ENCODE measurements around the gene WWOX.

WWOX gene

DNA sequence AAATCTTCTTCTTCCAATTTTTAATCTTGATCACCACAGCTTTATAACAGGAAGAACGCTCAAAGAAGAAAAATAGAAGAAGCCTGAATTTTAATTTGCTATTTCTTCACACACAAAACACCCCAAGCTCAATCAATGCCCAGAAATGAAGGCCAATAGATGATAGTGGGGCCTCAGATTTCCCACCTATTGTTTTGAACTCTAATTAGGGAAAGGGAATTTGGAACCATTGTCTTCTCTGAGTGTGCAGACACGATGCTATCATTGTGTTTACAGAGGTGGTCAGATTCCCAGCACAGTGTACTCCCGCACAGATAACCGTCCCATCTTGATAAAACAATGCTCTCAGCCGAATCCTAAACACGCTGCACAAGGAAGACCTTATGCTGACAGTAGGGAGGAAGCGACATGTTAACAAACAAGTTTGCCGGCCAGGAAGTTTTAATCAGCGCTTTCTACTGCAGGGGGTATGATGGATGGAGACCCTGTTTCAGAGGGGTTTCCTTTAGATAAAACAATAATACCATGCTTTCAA, 816.4 kb downstream of the WWOX start:
- H4K20me1 ChIP-seq (ENCODE audit: insufficient read depth), result no peaks in the 10 kb centered on the region
- TF ChIP-seq, protein P1, sequence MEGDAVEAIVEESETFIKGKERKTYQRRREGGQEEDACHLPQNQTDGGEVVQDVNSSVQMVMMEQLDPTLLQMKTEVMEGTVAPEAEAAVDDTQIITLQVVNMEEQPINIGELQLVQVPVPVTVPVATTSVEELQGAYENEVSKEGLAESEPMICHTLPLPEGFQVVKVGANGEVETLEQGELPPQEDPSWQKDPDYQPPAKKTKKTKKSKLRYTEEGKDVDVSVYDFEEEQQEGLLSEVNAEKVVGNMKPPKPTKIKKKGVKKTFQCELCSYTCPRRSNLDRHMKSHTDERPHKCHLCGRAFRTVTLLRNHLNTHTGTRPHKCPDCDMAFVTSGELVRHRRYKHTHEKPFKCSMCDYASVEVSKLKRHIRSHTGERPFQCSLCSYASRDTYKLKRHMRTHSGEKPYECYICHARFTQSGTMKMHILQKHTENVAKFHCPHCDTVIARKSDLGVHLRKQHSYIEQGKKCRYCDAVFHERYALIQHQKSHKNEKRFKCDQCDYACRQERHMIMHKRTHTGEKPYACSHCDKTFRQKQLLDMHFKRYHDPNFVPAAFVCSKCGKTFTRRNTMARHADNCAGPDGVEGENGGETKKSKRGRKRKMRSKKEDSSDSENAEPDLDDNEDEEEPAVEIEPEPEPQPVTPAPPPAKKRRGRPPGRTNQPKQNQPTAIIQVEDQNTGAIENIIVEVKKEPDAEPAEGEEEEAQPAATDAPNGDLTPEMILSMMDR (conservative IDR thresholded peaks at IDR 0.05; ENCODE audit: low read depth, low read length), result no peak
- no peaks in the 10 kb centered on the region for H3K27me3 ChIP-seq (ENCODE audit: insufficient read depth, low read depth)
- H3K27ac ChIP-seq, result no peak overlapping the region
- no peak overlapping the region for H2AFZ ChIP-seq (ENCODE audit: low read depth)
- no peaks in the 10 kb centered on the region for H3K4me1 ChIP-seq (ENCODE audit: low read depth, poor library complexity, severe bottlenecking)
- H3K9ac ChIP-seq, result no peak overlapping the region
- no peaks in the 10 kb centered on the region for H3K79me2 ChIP-seq (ENCODE audit: insufficient read depth, low read depth)
- H3K4me2 ChIP-seq, result no peak overlapping the region
- no peaks in the 10 kb centered on the region for H3K36me3 ChIP-seq (ENCODE audit: insufficient read depth)
- H3K4me3 ChIP-seq (IDR thresholded peaks at IDR 0.05; ENCODE audit: insufficient read depth, low read depth, low read length), result no peak overlapping the region

DNA sequence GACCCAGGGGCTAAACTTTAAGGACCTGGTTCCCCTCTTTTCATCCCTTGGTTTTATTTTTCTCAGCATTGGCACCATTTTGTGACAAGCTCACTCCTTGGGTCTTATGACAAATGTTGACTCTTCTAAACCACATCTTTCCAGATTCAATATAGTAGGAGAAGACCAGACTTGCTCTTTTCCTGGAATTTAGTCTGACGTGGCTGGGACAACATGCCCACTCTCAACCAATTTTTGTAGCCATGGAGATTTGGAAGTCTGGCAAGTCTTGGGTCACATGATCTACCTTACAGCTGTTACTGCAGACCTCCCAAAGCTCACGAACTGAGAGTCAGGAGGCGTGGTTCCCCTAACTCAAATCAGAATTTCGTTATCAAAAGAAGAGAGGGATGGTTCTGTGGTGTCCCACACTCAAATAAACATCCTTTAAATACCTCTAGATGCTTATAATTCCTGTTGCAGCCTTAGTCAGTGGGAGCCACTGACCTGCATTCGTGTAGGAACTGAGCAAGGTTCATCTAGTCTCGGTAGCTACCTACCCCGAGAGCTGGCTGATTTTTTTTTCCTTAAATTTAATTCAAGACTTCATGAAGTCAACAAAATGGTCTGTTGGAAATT, 817.6 kb downstream of the WWOX start:
- no peaks in the 10 kb centered on the region for H4K20me1 ChIP-seq (ENCODE audit: insufficient read depth)
- no peak overlapping the region for H2AFZ ChIP-seq (ENCODE audit: low read depth)
- no peak overlapping the region for H3K4me3 ChIP-seq (IDR thresholded peaks at IDR 0.05; ENCODE audit: insufficient read depth, low read depth, low read length)
- TF ChIP-seq, protein P1 (conservative IDR thresholded peaks at IDR 0.05; ENCODE audit: low read depth, low read length), result no peak
- no peak overlapping the region for H3K27ac ChIP-seq
- no peaks in the 10 kb centered on the region for H3K27me3 ChIP-seq (ENCODE audit: insufficient read depth, low read depth)
- no peaks in the 10 kb centered on the region for H3K36me3 ChIP-seq (ENCODE audit: insufficient read depth)
- no peaks in the 10 kb centered on the region for H3K79me2 ChIP-seq (ENCODE audit: insufficient read depth, low read depth)
- no peak overlapping the region for H3K9ac ChIP-seq
- H3K4me2 ChIP-seq, result no peak overlapping the region
- no peaks in the 10 kb centered on the region for H3K4me1 ChIP-seq (ENCODE audit: low read depth, poor library complexity, severe bottlenecking)

DNA sequence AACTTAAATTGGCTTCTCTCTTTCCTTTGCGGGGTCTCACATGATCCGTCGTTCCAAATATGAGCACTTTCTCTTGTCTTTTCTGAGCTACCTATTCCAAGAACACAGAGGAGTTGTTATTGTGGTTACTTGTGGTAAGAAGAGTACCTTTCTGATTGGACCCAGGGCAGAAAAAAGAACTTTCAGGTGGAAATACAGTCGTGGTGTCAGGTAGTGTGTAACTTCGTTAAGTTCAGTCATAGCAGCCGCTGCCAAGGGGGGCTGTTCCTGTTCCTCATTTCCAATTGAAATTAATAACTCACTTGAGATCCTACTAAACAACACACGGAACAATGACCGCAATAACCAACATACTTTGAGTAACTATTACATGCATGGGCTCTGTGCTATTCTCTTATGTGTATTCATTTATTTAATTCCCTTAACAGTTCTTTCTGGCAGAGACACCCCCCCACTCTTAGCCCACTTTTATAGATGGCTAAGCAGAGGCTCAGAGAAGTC, 819.4 kb downstream of the WWOX start:
- Histone ChIP-seq H3K9ac (no peak overlapping the region), H4K20me1 (ENCODE audit: insufficient read depth) (no peaks in the 10 kb centered on the region), H3K4me1 (ENCODE audit: low read depth, poor library complexity, severe bottlenecking) (no peaks in the 10 kb centered on the region), H3K4me2 (no peak overlapping the region), H3K27me3 (ENCODE audit: insufficient read depth, low read depth) (no peaks in the 10 kb centered on the region), H3K27ac (no peak overlapping the region), H3K36me3 (ENCODE audit: insufficient read depth) (no peaks in the 10 kb centered on the region), H2AFZ (ENCODE audit: low read depth) (no peak overlapping the region), H3K4me3 (IDR thresholded peaks at IDR 0.05; ENCODE audit: insufficient read depth, low read depth, low read length) (no peak overlapping the region), H3K79me2 (ENCODE audit: insufficient read depth, low read depth) (no peaks in the 10 kb centered on the region)
- TF ChIP-seq, protein P1 (conservative IDR thresholded peaks at IDR 0.05; ENCODE audit: low read depth, low read length), result no peak

DNA sequence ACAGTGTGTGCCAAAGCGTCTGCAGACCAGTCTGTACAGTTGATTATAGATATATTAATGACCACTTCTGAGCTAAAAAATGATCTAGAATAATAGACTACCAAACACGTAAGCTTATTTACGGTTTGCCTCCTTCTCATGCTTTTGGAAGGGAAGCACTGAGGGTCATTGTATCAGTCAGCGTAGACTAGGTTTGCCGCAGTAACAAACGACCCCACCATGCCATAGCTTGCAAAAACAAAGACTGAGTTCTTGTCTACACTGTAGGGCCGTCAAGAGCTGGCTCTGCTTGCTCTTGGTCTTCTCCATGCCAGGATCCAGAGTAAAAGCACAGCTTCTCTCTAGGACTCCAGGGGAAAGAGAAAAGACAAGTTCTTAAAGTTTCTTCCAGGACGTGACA, 820.4 kb downstream of the WWOX start:
- Histone ChIP-seq H3K79me2 (ENCODE audit: insufficient read depth, low read depth) (no peaks in the 10 kb centered on the region), H3K9ac (no peak overlapping the region), H3K36me3 (ENCODE audit: insufficient read depth) (no peaks in the 10 kb centered on the region), H2AFZ (ENCODE audit: low read depth) (no peak overlapping the region), H3K4me3 (IDR thresholded peaks at IDR 0.05; ENCODE audit: insufficient read depth, low read depth, low read length) (no peak overlapping the region), H3K27me3 (ENCODE audit: insufficient read depth, low read depth) (no peaks in the 10 kb centered on the region), H3K27ac (no peak overlapping the region), H4K20me1 (ENCODE audit: insufficient read depth) (no peaks in the 10 kb centered on the region), H3K4me1 (ENCODE audit: low read depth, poor library complexity, severe bottlenecking) (no peaks in the 10 kb centered on the region), H3K4me2 (no peak overlapping the region)
- TF ChIP-seq, protein P1 (conservative IDR thresholded peaks at IDR 0.05; ENCODE audit: low read depth, low read length), result no peak

Data from KMS-11 (cell line).